Panc1 (cell line): ENCODE results near the gene SIVA1.

Experiments used
- POLR2AphosphoS5 ChIP-seq: IDR thresholded peaks from 2 replicates; pipeline ENCODE4 v1.6.1; 2012; ENCODE audit warnings: mild to moderate bottlenecking, low read depth, low read length, moderate library complexity
- SIN3A ChIP-seq: IDR thresholded peaks from 2 replicates; pipeline ENCODE4 v1.6.1; 2012; ENCODE audit warnings: low read depth, mild to moderate bottlenecking, low read length, moderate library complexity, borderline replicate concordance; ENCODE audit not compliant: insufficient read depth
- TCF7L2 ChIP-seq: IDR thresholded peaks from 2 replicates; pipeline ENCODE4 v1.6.1; 2011; ENCODE audit warnings: mild to moderate bottlenecking, low read depth, low read length, inconsistent platforms
- TF ChIP-seq, protein P1 (sequence below): fragments of 450-650 bp; IDR thresholded peaks from 2 replicates; pipeline ENCODE4 v1.5.1; 2017; ENCODE audit warnings: mild to moderate bottlenecking

DNA sequence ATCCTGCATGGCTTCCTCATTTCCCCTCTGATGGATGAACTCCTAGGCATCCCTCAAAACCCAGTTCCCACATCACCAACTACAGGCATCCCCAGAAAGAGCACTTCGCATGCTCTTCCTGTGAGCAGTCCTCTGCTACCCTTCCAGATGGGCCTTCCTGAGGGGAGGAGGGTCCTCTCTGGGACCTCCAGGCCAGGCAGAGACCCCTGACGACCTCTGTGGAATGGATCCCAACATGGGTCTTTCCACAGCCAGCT is 40.7 kb downstream of the SIVA1 start:
- TF ChIP-seq, protein P1, sequence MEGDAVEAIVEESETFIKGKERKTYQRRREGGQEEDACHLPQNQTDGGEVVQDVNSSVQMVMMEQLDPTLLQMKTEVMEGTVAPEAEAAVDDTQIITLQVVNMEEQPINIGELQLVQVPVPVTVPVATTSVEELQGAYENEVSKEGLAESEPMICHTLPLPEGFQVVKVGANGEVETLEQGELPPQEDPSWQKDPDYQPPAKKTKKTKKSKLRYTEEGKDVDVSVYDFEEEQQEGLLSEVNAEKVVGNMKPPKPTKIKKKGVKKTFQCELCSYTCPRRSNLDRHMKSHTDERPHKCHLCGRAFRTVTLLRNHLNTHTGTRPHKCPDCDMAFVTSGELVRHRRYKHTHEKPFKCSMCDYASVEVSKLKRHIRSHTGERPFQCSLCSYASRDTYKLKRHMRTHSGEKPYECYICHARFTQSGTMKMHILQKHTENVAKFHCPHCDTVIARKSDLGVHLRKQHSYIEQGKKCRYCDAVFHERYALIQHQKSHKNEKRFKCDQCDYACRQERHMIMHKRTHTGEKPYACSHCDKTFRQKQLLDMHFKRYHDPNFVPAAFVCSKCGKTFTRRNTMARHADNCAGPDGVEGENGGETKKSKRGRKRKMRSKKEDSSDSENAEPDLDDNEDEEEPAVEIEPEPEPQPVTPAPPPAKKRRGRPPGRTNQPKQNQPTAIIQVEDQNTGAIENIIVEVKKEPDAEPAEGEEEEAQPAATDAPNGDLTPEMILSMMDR = no peak
- no peak for TF ChIP-seq TCF7L2
- TF ChIP-seq POLR2AphosphoS5 = no peak
- TF ChIP-seq SIN3A = no peak
